ENCODE results near the gene MAIP1. TPM values are rescaled to one million over a fixed set of nuclear protein-coding genes. Genes with fewer than 3 reads are reported as not detected.

The MAIP1 gene, protein sequence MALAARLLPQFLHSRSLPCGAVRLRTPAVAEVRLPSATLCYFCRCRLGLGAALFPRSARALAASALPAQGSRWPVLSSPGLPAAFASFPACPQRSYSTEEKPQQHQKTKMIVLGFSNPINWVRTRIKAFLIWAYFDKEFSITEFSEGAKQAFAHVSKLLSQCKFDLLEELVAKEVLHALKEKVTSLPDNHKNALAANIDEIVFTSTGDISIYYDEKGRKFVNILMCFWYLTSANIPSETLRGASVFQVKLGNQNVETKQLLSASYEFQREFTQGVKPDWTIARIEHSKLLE
- 10 to 100 TPM; 17.2 to 23.2 (median 21.0) TPM for total RNA-seq

DNA sequence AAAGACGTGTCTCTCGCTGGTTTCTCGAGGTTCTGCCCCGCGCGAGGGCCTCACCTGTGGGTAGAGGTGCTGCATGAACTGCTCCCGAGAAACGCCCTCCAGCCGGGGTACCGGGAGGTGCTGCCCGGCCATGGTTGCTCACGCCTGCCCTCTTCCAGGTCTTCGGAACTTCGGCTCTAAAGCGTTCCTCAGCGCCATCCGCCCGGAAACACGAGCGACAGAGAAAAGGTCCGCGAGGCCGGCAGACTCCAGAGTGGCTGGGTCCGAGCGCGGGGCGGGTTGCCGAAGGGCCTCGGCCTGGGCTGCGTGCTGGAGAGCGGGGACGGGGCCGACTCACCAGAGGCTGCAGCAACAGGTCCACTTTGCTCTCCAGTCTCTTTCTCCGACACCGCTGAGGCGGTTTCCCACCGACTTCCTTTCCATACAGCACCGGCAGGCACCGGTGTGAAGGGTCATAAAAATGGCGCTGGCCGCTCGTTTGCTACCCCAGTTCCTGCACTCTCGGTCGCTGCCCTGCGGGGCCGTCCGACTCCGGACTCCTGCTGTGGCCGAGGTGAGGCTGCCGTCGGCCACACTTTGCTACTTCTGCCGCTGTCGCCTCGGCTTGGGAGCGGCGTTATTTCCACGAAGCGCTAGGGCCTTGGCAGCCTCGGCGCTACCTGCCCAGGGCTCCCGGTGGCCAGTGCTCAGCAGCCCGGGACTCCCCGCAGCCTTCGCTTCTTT, at the start of gene MAIP1, which contains the start of gene TYW5:
Gene MAIP1, plus strand, starts transcription at position 244 of the 723 bp plus-strand sequence. Its CDS starts 217 bp downstream, at position 461.
Gene TYW5, minus strand, starts transcription at position 153 of the 723 bp plus-strand sequence. Its CDS starts 21 bp downstream, at position 132.
- TF ChIP-seq, protein P1, sequence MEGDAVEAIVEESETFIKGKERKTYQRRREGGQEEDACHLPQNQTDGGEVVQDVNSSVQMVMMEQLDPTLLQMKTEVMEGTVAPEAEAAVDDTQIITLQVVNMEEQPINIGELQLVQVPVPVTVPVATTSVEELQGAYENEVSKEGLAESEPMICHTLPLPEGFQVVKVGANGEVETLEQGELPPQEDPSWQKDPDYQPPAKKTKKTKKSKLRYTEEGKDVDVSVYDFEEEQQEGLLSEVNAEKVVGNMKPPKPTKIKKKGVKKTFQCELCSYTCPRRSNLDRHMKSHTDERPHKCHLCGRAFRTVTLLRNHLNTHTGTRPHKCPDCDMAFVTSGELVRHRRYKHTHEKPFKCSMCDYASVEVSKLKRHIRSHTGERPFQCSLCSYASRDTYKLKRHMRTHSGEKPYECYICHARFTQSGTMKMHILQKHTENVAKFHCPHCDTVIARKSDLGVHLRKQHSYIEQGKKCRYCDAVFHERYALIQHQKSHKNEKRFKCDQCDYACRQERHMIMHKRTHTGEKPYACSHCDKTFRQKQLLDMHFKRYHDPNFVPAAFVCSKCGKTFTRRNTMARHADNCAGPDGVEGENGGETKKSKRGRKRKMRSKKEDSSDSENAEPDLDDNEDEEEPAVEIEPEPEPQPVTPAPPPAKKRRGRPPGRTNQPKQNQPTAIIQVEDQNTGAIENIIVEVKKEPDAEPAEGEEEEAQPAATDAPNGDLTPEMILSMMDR (IDR thresholded peaks at IDR 0.05; ENCODE audit: low read depth) = no peak

DNA sequence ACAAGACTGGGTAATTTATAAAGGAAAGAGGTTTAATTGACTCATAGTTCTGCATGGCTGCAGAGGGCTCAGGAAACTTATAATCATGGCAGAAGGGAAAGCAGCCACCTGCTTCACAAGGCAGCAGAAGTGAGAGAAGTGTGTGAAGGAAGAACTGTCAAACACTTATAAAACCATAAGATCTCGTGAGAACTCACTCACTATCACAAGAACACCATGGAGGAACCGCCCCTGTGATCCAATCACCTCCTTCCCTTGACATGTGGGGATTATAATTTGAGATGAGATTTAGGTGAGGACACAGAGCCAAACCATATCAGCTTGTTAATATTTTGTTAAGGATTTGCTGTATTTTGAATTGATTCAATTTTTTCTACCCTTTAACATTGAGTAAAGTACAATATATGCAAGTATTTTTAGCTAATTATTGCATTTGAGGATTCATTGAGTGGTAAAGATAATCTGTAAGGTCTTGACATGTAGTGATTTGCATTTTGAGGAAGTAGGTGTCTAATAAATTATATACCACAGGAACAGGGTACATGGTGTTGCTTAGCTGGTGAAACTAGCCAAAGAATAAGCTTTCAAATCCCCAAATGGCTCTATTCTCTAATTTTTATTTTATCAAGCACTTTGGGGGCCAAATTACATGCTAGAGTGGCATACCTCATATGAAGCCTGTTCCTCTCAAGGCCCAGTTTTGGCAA, 48.2 kb upstream of the MAIP1 start:
- TF ChIP-seq, protein P1 (IDR thresholded peaks at IDR 0.05; ENCODE audit: low read depth) = no peak

DNA sequence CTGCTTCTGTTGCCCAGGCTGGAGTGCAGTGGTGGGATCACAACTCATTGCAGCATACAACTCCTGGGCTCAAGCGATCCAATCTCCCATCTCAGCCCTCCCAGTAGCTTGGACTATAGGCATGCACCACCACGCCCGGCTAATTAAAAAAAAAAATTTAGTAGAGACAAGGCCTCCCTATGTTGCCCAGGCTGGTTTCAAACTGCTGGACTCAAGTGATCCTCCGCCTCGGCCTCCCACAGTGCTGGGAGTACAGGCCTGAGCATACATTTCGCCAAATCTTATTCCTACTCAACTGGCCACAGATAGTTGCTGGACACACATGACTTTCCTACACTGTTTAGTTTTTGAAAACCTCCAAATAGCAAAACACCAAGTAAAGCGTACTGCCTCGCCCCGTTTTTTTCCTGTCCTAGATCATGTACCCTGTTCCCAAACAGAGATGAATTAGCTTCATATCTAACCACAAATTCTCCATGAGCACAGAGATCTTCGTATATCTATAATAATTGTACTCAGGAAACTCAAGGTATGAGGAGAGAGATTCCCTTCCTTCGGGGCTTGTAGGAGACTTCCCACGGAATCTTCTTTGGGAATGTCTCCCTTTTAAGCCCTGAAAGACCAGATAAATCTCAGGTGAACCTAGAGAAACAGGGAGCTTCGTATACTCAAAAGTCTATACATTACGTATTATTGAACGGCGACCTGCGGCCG, 44.9 kb upstream of the MAIP1 start:
- TF ChIP-seq, protein P1 (IDR thresholded peaks at IDR 0.05; ENCODE audit: low read depth) = no peak

DNA sequence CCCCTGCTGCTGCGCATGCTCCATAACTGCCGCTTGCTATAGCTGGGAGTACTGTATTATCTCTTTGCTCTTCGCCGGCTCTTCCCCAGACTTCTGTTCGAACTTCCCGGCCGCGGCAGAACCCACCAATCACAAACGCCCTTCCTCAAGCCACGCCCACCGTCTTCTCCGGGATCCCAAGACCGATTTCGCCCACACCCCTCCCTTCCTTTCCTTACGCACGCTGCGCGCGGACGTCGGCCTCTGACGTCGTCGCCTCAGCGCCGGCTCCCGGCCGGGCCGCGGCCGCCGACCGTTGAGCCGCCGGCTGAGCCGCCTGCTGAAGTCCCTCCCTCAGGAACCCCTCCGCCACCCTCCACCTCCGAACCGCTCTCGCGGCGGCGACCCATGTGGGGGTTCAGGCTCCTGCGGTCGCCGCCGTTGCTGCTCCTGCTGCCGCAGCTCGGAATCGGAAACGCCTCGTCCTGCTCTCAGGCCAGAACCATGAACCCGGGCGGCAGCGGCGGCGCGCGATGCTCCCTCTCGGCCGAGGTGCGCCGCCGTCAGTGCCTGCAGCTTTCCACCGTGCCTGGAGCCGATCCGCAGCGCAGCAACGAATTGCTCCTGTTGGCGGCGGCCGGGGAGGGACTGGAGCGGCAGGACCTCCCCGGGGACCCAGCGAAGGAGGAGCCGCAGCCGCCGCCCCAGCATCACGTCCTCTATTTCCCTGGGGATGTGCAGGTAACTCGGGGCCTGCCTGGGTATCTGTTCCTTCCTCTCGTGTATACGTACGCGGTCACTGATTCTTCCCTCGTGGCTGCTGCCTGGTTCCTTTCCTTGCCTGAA, 44.1 kb upstream of the MAIP1 start, which contains the start of gene C2orf69:
Gene C2orf69, plus strand, starts transcription at position 242 of the 825 bp plus-strand sequence. Its CDS starts 146 bp downstream, at position 388.
- TF ChIP-seq, protein P1 (IDR thresholded peaks at IDR 0.05; ENCODE audit: low read depth) = no peak

DNA sequence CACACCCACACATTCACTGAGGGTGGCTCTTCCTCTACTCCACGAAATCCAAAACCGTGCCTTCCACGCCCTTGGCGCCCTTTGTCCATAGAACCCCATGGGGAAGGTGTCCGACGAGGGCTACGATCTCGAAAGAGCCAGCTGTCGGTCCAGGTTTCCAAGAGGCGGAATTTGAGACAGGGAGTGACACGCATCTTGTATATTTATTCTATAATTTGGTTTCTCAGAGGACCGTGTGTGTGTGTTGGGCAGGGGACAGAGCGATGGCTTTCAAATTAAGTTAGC, 43.6 kb upstream of the MAIP1 start:
- TF ChIP-seq, protein P1 (IDR thresholded peaks at IDR 0.05; ENCODE audit: low read depth) = no peak

DNA sequence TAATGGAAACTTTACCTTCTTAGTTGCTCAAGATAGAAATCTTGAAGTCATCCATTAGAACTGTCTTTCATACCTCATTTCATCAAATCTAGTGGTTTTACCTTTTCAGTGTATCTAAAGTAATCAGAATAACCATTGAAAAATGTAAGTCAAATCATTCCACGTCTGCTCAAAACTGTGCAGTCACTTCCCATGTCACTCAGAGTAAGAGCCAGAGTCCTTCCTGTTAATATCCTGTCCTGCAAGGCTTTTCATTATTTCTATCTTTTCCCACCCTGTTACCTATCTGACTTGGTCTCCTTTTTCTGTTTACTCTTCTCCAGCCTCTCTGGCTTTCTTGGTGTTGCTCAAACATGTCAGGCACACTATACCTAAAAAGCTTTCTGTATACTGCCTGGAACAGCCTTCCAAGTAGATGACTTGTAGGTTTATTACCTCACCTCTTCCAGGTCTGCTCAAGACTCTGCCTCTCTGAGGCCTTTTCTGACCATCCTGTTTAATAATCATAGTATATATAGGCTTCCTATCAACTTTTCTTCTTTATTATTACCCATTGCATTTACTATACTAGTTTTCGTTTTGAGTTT, 40.9 kb upstream of the MAIP1 start:
- TF ChIP-seq, protein P1 (IDR thresholded peaks at IDR 0.05; ENCODE audit: low read depth) = no peak

All from subcutaneous adipose tissue (tissue), 4 donors.